Hematopoietic multipotent progenitor cell treated with erythropoietin and hydrocortisone succinate and interleukin-3 and kit ligand, for 8 days (in vitro differentiated cells): ENCODE measurements around the gene RERE.
"Not testable (repeated sequence)": the region's sequence is repeated elsewhere in the genome, so short reads cannot be mapped to it uniquely, and the experiment has no call there.

ENCODE experiments used
- DNase-seq: peaks from one replicate; pipeline ENCODE4 v3.0.0-alpha.2; 2015

RERE gene

DNA sequence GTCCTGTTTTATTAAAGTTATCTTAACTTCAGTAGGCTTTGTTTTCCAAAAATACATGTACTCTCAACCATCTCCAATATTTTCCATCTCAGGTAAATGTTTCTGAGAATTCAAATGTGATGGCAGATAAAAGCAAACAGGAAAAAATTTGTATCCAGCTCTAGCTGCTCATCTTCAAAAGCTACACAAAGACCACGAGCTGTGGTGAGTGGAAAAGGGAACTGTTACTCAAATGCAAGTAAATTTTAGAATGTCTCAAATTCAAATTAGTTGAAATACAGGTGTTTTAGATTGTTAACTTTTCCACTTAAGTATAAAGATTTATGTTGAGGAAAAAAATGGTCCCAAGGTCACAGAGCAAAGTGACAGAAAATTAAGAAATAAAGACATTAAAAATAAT is 283.5 kb downstream of the RERE start:
- no peak for DNase-seq

- no peak for DNase-seq
These were observed 284.3 kb downstream of the RERE start for GRCh38 chr1:8533124-8533523.

- DNase-seq: no peak
These were observed 287.5 kb downstream of the RERE start for GRCh38 chr1:8529901-8530300.

DNA sequence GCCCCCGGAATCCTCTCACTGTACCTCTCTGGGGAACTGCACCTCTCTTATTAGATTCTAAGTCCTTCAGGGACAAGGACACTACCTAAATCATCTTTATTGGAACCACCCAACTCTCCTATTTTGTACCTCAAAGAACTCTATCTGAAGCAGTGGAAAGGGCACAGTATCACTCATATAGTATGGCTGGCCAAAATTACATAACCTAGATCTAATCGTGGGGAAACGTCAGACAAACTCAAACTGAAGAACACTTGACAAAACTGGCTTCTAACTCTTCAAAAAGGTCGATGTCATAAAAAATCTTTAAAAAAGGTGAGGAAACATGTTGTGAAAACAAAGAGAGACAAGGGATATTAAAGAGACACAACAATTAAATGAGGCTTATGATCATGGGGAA is 289.5 kb downstream of the RERE start:
- DNase-seq: peak; percentile 27

GRCh38 chr1:8525558-8526275 is 291.7 kb downstream of the RERE start:
- peak; percentile 61 for DNase-seq

DNA sequence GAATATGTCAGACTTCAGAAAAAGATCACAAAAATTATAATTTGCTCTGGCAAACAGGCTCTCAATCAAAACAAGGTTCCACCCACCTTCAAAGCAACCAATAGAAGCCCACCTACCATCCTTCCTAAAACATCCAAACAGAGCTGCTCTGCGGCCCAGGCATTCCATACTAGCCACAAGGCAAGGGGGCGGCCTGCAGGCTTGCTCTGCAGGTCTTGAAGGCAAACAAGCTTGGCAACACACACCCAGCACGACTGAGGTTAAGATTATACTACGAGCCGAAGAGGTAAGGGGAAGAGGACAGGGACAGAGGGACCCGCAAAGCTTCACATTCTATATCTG is 292.3 kb downstream of the RERE start:
- DNase-seq: no peak

DNA sequence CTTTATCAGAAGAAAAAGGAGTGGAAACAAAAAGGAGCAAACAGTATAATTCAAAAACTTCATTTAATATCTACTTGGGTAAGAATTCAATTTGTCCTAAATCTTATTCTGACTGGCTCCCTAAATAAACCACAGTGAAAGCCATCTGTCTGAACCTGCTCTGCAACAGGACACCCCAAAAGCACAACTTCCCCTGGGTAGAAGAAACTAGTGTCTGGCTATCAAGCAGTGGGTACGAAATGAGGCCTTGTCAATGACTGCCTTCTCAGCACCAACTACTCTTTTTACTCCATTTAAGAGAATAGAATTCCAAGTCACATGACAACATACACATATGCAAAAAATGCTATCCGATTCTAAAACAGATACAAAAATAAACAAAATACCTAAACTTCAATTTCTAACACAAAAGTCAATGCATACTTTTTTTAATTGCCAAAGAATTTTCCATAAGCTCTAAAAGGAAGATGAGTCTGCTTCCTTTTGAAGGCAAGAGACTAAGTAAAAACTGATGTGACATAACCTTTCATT is 292.7 kb downstream of the RERE start:
- no peak for DNase-seq

GRCh38 chr1:8523666-8524206 is 293.7 kb downstream of the RERE start:
- DNase-seq: no peak

GRCh38 chr1:8520483-8520966 is 296.9 kb downstream of the RERE start:
- no peak for DNase-seq

GRCh38 chr1:8519167-8519566 is 298.3 kb downstream of the RERE start:
- no peak for DNase-seq

DNA sequence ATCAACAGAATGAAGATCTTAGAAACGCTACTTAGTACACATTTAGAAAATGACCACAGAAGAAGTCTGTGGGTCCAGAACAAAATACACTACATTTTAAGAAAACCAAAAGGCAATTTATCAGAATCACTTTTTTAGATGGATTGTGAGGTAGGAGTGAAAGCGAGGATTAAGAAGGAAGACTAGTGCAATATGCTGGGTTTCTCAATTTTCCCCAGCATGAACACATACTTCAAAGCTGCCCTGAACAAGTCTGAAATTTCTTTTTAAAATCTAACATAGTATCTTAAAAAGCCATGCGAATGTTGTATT is 299.0 kb downstream of the RERE start:
- DNase-seq: no peak

DNA sequence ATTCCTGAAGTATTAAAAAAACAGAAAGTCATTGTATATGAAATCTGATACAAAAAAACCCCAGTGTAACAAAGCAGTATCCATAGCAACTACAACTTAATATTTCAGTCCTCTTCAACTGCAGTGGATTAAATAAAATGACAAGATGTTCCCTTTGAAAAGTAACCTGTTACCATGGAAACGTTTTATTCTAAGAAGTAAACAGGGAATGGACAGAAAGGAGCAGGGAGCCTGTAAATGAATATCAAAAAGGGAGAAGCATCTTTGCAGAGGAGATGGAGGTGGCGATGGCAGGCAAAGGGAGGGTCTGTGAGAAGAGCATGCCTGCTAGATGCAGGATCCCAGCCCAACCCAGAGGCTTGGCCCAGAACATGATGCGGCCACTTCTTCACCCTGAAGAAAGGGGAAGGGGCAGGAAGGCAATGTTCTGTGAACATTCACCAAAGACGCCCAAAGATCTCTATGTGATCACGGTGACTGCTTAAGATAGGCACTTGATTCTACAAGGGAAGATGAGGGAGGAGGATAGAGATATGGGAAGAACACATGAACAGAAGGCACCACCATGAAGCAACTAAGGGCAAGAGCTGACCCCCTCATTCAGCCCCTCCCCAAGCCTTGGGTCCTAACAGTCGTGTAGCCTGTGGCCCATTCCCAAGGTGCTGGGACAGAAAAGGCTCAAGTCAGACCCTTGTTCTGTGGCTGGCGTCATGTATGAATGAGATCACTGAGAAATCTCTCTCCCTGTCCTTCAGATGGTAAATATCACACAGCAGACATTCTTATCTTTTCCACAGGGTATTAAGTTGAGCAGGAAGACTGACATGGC is 299.6 kb downstream of the RERE start:
- DNase-seq: peak; percentile 58

GRCh38 chr1:8516793-8517556 is 300.5 kb downstream of the RERE start:
- peak; percentile 37 for DNase-seq

DNA sequence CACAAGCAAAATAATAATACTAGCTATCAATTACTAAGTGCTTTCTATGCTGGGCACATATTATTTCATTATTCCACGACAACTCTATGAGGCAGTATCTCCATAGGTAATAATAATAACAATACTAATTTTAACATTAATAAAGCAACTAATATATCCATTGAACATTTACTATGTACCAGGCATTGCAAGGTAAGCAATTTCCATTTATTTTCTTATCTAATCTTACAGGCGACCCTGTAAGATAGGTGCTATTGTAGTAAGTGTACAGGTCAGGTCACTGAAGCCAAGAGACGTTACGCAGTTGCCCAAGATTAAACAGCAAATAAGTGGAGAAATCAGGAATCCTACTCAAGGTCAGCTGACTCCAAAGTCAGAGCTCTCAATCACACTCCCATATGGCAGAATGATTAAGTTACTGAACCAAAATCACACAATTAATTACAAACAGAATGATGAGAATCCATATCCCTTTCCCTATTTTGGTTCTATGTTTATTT is 301.1 kb downstream of the RERE start:
- DNase-seq: no peak

GRCh38 chr1:8512504-8512903 is 304.9 kb downstream of the RERE start:
- no peak for DNase-seq

GRCh38 chr1:8510041-8510823 is 307.2 kb downstream of the RERE start:
- DNase-seq: no peak

GRCh38 chr1:8509579-8509978 is 307.9 kb downstream of the RERE start:
- DNase-seq: no peak

DNA sequence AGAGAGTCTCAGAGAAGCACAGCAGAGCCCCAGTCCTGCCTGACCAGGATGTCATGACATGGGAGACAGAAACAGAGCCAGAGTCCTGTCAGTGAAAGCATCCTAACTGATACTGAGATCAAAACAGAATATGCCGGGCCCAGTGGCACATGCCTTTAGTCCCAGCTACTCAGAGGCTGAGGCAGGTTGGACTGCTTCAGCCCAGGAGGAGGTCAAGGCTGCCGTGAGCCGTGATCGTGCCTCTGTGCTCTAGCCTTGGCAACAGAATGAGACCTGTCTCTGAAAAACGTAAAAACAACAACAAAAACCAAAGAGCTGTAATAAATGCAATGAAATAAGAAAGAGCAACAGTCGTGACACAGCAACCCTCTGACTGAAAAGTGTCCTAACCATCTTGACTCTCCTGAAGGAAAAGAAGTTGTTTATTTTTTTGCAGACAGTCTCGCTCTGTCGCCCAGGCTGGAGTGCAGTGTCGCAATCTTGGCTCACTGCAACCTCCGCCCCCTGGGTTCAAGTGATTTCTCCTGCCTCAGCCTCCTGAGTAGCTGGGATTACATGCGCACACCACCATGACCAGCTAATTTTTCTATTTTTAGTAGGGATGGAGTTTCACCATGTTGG is 310.3 kb downstream of the RERE start:
- DNase-seq: no peak

GRCh38 chr1:8506456-8506855 is 311.0 kb downstream of the RERE start:
- no peak for DNase-seq

DNA sequence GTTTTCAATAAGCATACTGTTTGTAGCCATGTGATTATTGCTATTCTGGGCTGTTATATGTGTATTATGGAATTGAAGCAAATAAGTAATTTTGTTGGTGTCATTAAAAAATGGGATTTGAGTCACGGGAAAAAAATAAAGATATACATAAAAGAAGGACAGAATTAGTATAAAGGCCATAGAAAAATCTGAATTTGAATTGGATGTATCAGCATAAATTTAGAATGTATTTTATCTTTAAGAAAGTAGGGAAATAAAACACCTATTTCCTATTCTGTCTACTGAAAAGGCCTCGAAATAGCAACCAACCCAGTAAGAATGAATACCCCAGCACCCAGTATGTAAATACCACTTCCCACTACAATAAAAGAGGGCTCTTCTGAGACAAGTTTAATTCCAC is 313.6 kb downstream of the RERE start:
- no peak for DNase-seq

DNA sequence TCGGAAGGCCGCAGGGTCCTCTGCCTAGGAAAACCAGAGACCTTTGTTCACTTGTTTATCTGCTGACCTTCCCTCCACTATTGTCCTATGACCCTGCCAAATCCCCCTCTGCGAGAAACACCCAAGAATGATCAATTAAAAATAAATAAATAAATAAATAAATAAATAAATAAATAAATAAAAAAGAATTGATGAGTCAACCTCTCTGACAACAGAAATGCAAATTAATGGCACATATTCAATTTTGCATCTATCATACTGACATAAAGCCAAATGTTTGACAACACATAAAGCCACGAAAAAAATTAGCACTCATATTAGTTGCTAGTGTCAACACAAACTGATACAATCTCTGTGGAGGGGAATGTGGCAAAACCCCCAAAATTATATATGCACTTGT is 314.5 kb downstream of the RERE start:
- DNase-seq: not testable (repeated sequence)
